Measurements from ENCODE around the gene KLF9. TPM values are rescaled to one million over a fixed set of nuclear protein-coding genes. Genes with fewer than 3 reads are reported as not detected.

Gene KLF9
- total and polyA plus RNA-seq, 9 donors, result 15.1 to 171 (median 59.0) TPM

GRCh38 chr9:70398145-70398556 is 16.3 kb downstream of the KLF9 start:
- intact Hi-C loops (cut with DNase I), result no loop called here
- no peak overlapping the region for H3K27ac ChIP-seq
- peak in 1 of 5 donors; percentile 6 for DNase-seq

DNA sequence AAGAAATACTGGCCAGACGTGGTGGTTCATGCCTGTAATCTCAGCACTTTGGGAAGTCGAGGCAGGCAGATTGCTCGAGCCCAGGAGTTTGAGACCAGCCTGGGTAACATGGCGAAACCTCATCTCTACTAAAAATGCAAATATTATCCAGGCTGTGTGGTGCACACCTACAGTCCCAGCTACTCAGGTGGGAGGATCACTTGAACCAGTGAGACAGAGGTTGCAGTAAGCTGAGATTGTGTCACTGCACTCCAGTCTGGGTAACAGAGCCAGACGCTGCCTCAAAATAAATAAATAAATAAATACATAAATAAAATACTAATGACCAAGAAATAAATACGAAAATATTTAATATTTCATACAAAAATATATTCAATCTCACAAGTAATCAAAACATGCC is 18.8 kb downstream of the KLF9 start:
- H3K4me3 ChIP-seq, result no peak overlapping the region
- no peaks in the 10 kb centered on the region for H3K9me3 ChIP-seq
- no peaks in the 10 kb centered on the region for H3K36me3 ChIP-seq
- TF ChIP-seq EP300 (IDR thresholded peaks at IDR 0.05) (no peak), POLR2A (IDR thresholded peaks at IDR 0.05) (no peak)
- TF ChIP-seq, protein P1, sequence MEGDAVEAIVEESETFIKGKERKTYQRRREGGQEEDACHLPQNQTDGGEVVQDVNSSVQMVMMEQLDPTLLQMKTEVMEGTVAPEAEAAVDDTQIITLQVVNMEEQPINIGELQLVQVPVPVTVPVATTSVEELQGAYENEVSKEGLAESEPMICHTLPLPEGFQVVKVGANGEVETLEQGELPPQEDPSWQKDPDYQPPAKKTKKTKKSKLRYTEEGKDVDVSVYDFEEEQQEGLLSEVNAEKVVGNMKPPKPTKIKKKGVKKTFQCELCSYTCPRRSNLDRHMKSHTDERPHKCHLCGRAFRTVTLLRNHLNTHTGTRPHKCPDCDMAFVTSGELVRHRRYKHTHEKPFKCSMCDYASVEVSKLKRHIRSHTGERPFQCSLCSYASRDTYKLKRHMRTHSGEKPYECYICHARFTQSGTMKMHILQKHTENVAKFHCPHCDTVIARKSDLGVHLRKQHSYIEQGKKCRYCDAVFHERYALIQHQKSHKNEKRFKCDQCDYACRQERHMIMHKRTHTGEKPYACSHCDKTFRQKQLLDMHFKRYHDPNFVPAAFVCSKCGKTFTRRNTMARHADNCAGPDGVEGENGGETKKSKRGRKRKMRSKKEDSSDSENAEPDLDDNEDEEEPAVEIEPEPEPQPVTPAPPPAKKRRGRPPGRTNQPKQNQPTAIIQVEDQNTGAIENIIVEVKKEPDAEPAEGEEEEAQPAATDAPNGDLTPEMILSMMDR (IDR thresholded peaks at IDR 0.05), result no peak
- WGBS, 3 donors, result 81 to 83% (median 82%) methylated on average over 6 of the region's 6 CpGs
- H3K27ac ChIP-seq, result no peak overlapping the region
- DNase-seq, result peak in 1 of 5 donors; percentile 12
- no peaks in the 10 kb centered on the region for H3K27me3 ChIP-seq
- H3K4me1 ChIP-seq (ENCODE audit: insufficient read depth), result peaks cover 22% of the 10 kb centered on the region
- intact Hi-C loops (cut with DNase I), result no loop called here

More at GRCh38 chr9:70398145-70398556, 16.3 kb downstream of the KLF9 start:
- Histone ChIP-seq H3K36me3 (no peaks in the 10 kb centered on the region), H3K9me3 (no peaks in the 10 kb centered on the region), H3K27me3 (no peaks in the 10 kb centered on the region), H3K4me3 (no peak overlapping the region), H3K4me1 (ENCODE audit: insufficient read depth) (peaks cover 33% of the 10 kb centered on the region)
- WGBS, 3 donors, result 22 to 33% (median 28%) methylated on average over 4 of the region's 4 CpGs
- TF ChIP-seq EP300 (IDR thresholded peaks at IDR 0.05) (no peak), POLR2A (IDR thresholded peaks at IDR 0.05) (no peak)
- TF ChIP-seq, protein P1 (IDR thresholded peaks at IDR 0.05), result no peak

- no peak for TF ChIP-seq EP300 (IDR thresholded peaks at IDR 0.05)
- TF ChIP-seq POLR2A (IDR thresholded peaks at IDR 0.05), result no peak
- TF ChIP-seq, protein P1 (IDR thresholded peaks at IDR 0.05), result no peak
- no peak for DNase-seq
- no peak overlapping the region for H3K4me3 ChIP-seq
- H3K9me3 ChIP-seq, result no peaks in the 10 kb centered on the region
- H3K36me3 ChIP-seq, result no peaks in the 10 kb centered on the region
- H3K27ac ChIP-seq, result no peak overlapping the region
- intact Hi-C loops (cut with DNase I), result no loop called here
- no peaks in the 10 kb centered on the region for H3K27me3 ChIP-seq
- peaks cover 16% of the 10 kb centered on the region for H3K4me1 ChIP-seq (ENCODE audit: insufficient read depth)
- 84 to 91% (median 87%) methylated on average over 3 of the region's 3 CpGs for WGBS, 3 donors
Measured at GRCh38 chr9:70392850-70393249, 21.6 kb downstream of the KLF9 start.

DNA sequence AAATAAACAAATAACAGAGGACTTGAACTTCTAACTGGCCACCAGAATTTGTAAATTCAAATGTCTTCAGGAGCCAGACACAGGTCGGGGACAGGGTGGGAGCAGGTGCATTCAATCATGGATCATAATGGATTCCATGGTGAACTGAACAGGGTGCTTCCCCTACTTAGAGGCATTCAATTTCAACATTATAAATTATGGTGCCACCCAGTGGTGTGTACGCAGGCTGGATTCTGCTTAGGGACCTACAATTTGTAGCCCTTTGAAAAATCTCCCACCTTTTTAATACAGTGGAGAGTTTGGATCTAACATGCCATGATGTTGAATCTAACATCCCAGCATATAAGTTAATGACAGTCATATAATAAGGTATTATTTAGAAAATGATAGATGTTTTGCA is 22.3 kb downstream of the KLF9 start:
- no peaks in the 10 kb centered on the region for H3K27me3 ChIP-seq
- no peaks in the 10 kb centered on the region for H3K9me3 ChIP-seq
- H3K4me1 ChIP-seq (ENCODE audit: insufficient read depth), result peaks cover 12% of the 10 kb centered on the region
- DNase-seq, result no peak
- no peaks in the 10 kb centered on the region for H3K36me3 ChIP-seq
- TF ChIP-seq, protein P1 (IDR thresholded peaks at IDR 0.05), result no peak
- TF ChIP-seq POLR2A (IDR thresholded peaks at IDR 0.05) (no peak), EP300 (IDR thresholded peaks at IDR 0.05) (no peak)
- 76 to 81% (median 78%) methylated on average over 2 of the region's 2 CpGs for WGBS, 3 donors
- no peak overlapping the region for H3K27ac ChIP-seq
- H3K4me3 ChIP-seq, result no peak overlapping the region
- intact Hi-C loops (cut with DNase I), result no loop called here

All from ovary (tissue), 9 donors.